ENCODE data around the gene SKP1. TPM values are rescaled to one million over a fixed set of nuclear protein-coding genes. Genes with fewer than 3 reads are reported as not detected.

The SKP1 gene
- total RNA-seq, 1 experiment from 2014 or later: 245 TPM

GRCh38 chr5:134100283-134101091, 76.3 kb downstream of the SKP1 start:
- Histone ChIP-seq H3K4me2 (ENCODE audit: low read length) (no peak overlapping the region), H3K9me2 (ENCODE audit: insufficient read depth) (no peaks in the 10 kb centered on the region), H3K4me3 (replicated peaks in 1 of 2; ENCODE audit: low read depth in 1 of 2, low read length in 2 of 2) (no peak overlapping the region), H3K36me3 (ENCODE audit: control insufficient read depth in 1 of 2, insufficient read depth in 2 of 2, low read length in 2 of 2) (no peaks in the 10 kb centered on the region), H3K9ac (ENCODE audit: low read length) (no peak overlapping the region), H3K27ac (ENCODE audit: low read depth, low read length) (no peak overlapping the region), H4K20me1 (ENCODE audit: insufficient read depth) (no peaks in the 10 kb centered on the region), H3K27me3 (ENCODE audit: insufficient read depth, low read length) (no peaks in the 10 kb centered on the region), H3K9me3 (ENCODE audit: control insufficient read depth in 1 of 2, insufficient read depth in 1 of 2, low read depth in 1 of 2, low read length in 2 of 2) (no peaks in the 10 kb centered on the region), H3K79me2 (ENCODE audit: insufficient read depth, low read length) (no peaks in the 10 kb centered on the region), H2AFZ (ENCODE audit: low read depth, low read length, poor library complexity, severe bottlenecking) (no peak overlapping the region), H3K4me1 (ENCODE audit: control insufficient read depth in 1 of 2, insufficient read depth in 2 of 2, low read length in 2 of 2) (peaks cover 0 to 13% of the 10 kb centered on the region in 2 experiments; a peak in 1 of 4 replicates)
- intact Hi-C loops (cut with micrococcal nuclease): loop anchor here (5.0 kb wide), 2 partner anchors 63 to 187 kb away; no protein-coding TSS in a partner anchor
- DNase-seq (ENCODE audit: low read depth, low spot score) (no peak), ATAC-seq (no peak)
- RAD21 ChIA-PET (ENCODE audit: low non-redundant PET in 1 of 2, low total read pairs in 2 of 2, uncharacterized antibody in 2 of 2, unreplicated experiment in 2 of 2): no interaction called here
- no peak for TF ChIP-seq CEBPB (IDR thresholded peaks at IDR 0.05; ENCODE audit: low read depth)
- no peak for TF ChIP-seq POLR2A (IDR thresholded peaks at IDR 0.05; ENCODE audit: borderline replicate concordance, extremely low read depth, insufficient read depth, insufficient read length)
- no peak for TF ChIP-seq ELF1 (IDR thresholded peaks at IDR 0.05; ENCODE audit: borderline replicate concordance, low read depth)
- no peak for TF ChIP-seq ATF3 (IDR thresholded peaks at IDR 0.05)
- BruUV-seq (replicated peaks): no TSS peak
- POLR2A ChIA-PET: no interaction called here
- CTCF ChIA-PET: interaction anchor here (1.2 to 3.9 kb wide), 3 partner anchors 11 to 487 kb away, joined by 3 to 14 read pairs (median 4); no protein-coding TSS in a partner anchor

DNA sequence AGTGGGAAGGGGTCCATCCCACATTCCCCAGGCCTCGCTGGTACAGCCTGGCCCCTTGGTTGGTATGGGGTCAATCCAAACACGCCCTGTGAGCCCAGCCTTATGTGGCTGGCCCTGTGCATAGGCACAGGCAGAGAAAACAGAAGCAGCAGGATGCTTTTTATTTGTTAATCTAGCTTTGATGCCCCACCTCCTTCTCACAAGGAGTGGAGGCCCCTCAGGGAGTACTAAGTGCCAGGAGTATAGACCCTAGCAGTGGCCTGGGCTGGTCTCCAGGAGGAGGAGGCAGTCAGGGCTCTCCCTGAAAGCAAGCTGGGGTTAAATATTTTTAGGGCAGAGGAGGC, 76.8 kb downstream of the SKP1 start:
- intact Hi-C loops (cut with micrococcal nuclease): loop anchor here (5.0 kb wide), 2 partner anchors 63 to 187 kb away; no protein-coding TSS in a partner anchor
- no peak for ATAC-seq
- Histone ChIP-seq H2AFZ (ENCODE audit: low read depth, low read length, poor library complexity, severe bottlenecking) (no peak overlapping the region), H3K9me3 (ENCODE audit: control insufficient read depth in 1 of 2, insufficient read depth in 1 of 2, low read depth in 1 of 2, low read length in 2 of 2) (no peaks in the 10 kb centered on the region), H3K27me3 (ENCODE audit: insufficient read depth, low read length) (no peaks in the 10 kb centered on the region), H3K27ac (ENCODE audit: low read depth, low read length) (no peak overlapping the region), H3K4me3 (replicated peaks in 1 of 2; ENCODE audit: low read depth in 1 of 2, low read length in 2 of 2) (no peak overlapping the region), H4K20me1 (ENCODE audit: insufficient read depth) (no peaks in the 10 kb centered on the region), H3K79me2 (ENCODE audit: insufficient read depth, low read length) (no peaks in the 10 kb centered on the region), H3K9me2 (ENCODE audit: insufficient read depth) (no peaks in the 10 kb centered on the region), H3K4me2 (ENCODE audit: low read length) (no peak overlapping the region), H3K4me1 (ENCODE audit: control insufficient read depth in 1 of 2, insufficient read depth in 2 of 2, low read length in 2 of 2) (peaks cover 0 to 13% of the 10 kb centered on the region in 2 experiments; a peak in 1 of 4 replicates), H3K9ac (ENCODE audit: low read length) (no peak overlapping the region), H3K36me3 (ENCODE audit: control insufficient read depth in 1 of 2, insufficient read depth in 2 of 2, low read length in 2 of 2) (no peaks in the 10 kb centered on the region)
- CTCF ChIA-PET: interaction anchor here (1.3 to 3.9 kb wide), 2 partner anchors 12 to 41 kb away, joined by 3 to 14 read pairs; no protein-coding TSS in a partner anchor
- POLR2A ChIA-PET: no interaction called here
- no TSS peak for BruUV-seq (replicated peaks)
- RAD21 ChIA-PET (ENCODE audit: low non-redundant PET in 1 of 2, low total read pairs in 2 of 2, uncharacterized antibody in 2 of 2, unreplicated experiment in 2 of 2): no interaction called here
- DNase-seq (ENCODE audit: low read depth, low spot score): no peak
- TF ChIP-seq TCF7L2 (IDR thresholded peaks at IDR 0.05; ENCODE audit: borderline replicate concordance, extremely low read depth, insufficient read depth, insufficient read length) (no peak), CEBPB (IDR thresholded peaks at IDR 0.05; ENCODE audit: low read depth) (no peak), RAD21 (IDR thresholded peaks at IDR 0.05; ENCODE audit: low read depth) (no peak), EGR1 (IDR thresholded peaks at IDR 0.05; ENCODE audit: low read depth) (no peak), POLR2A (IDR thresholded peaks at IDR 0.05; ENCODE audit: borderline replicate concordance, extremely low read depth, insufficient read depth, insufficient read length) (no peak), FOSL1 (IDR thresholded peaks at IDR 0.05; ENCODE audit: low read depth) (no peak), EZH2phosphoT487 (IDR thresholded peaks at IDR 0.05; ENCODE audit: borderline replicate concordance) (no peak), ZNF274 (IDR thresholded peaks at IDR 0.05; ENCODE audit: low read depth, low read length) (no peak), ELF1 (IDR thresholded peaks at IDR 0.05; ENCODE audit: borderline replicate concordance, low read depth) (no peak), ATF3 (IDR thresholded peaks at IDR 0.05) (no peak)
- TF ChIP-seq, protein P1, sequence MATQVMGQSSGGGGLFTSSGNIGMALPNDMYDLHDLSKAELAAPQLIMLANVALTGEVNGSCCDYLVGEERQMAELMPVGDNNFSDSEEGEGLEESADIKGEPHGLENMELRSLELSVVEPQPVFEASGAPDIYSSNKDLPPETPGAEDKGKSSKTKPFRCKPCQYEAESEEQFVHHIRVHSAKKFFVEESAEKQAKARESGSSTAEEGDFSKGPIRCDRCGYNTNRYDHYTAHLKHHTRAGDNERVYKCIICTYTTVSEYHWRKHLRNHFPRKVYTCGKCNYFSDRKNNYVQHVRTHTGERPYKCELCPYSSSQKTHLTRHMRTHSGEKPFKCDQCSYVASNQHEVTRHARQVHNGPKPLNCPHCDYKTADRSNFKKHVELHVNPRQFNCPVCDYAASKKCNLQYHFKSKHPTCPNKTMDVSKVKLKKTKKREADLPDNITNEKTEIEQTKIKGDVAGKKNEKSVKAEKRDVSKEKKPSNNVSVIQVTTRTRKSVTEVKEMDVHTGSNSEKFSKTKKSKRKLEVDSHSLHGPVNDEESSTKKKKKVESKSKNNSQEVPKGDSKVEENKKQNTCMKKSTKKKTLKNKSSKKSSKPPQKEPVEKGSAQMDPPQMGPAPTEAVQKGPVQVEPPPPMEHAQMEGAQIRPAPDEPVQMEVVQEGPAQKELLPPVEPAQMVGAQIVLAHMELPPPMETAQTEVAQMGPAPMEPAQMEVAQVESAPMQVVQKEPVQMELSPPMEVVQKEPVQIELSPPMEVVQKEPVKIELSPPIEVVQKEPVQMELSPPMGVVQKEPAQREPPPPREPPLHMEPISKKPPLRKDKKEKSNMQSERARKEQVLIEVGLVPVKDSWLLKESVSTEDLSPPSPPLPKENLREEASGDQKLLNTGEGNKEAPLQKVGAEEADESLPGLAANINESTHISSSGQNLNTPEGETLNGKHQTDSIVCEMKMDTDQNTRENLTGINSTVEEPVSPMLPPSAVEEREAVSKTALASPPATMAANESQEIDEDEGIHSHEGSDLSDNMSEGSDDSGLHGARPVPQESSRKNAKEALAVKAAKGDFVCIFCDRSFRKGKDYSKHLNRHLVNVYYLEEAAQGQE (IDR thresholded peaks at IDR 0.05; ENCODE audit: low read depth): no peak
- TF ChIP-seq, protein P2, sequence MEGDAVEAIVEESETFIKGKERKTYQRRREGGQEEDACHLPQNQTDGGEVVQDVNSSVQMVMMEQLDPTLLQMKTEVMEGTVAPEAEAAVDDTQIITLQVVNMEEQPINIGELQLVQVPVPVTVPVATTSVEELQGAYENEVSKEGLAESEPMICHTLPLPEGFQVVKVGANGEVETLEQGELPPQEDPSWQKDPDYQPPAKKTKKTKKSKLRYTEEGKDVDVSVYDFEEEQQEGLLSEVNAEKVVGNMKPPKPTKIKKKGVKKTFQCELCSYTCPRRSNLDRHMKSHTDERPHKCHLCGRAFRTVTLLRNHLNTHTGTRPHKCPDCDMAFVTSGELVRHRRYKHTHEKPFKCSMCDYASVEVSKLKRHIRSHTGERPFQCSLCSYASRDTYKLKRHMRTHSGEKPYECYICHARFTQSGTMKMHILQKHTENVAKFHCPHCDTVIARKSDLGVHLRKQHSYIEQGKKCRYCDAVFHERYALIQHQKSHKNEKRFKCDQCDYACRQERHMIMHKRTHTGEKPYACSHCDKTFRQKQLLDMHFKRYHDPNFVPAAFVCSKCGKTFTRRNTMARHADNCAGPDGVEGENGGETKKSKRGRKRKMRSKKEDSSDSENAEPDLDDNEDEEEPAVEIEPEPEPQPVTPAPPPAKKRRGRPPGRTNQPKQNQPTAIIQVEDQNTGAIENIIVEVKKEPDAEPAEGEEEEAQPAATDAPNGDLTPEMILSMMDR (IDR thresholded peaks at IDR 0.05 in 2 of 3, conservative IDR thresholded peaks at IDR 0.05 in 1 of 3; ENCODE audit: borderline replicate concordance in 1 of 3, insufficient read depth in 1 of 3, low read depth in 2 of 3, low read length in 2 of 3): no peak
